ENCODE data around the gene GIPC2.

GIPC2 gene

DNA sequence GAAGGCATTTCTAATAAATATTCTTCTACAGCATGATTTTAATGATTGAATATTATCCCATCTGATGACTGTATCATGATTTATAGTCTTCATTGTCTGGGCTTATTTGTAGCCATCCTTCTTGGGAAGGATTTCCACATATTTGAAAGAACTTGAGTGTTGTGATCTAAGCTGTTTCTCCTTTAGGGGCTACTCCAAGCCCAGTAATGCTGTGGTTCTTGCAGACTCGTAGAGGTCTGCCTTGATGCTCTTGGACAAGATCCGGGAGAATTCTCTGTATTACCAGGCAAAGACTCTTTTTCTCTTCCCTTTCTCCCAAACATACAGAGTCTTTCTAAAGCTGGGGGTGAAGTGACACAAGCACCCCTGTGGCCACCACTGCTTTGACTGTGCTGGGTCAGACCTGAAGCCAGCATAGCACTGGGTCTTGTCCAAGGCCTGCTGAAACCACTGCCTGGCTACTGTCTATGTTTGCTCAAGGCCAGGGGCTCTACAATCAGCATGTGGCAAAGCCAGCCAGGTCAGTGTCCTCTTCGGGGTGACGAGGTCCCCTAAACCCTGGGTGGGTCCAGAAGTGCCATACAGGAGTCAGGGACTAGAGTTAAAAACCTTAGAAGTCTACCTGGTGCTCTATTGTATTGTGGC is 107.4 kb downstream of the GIPC2 start:
- DNase-seq = no peak

DNA sequence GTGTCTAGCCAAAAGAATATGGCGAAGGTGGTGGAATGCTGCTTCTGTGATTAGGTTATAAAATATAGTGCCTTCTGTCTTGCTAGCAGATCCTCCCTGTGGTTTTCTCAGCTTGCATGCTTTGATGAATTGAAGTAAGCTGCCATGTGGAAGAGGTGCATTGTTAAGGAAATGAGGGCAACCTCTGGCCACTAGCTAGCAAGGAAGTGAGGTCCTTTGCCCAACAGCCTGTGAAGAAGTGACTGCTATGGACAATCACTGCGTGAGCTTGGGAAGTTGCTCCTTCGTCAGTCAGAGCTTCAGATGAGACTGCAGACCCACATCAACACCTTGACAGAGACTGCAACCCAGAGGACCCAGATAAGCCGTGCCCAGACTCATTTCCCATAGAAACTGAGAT is 109.4 kb downstream of the GIPC2 start:
- no peak for DNase-seq

- no peak for DNase-seq
Observed at GRCh38 chr1:78156805-78157521, 111.2 kb downstream of the GIPC2 start.

GRCh38 chr1:78165816-78166215 is 120.0 kb downstream of the GIPC2 start:
- no peak for DNase-seq

DNA sequence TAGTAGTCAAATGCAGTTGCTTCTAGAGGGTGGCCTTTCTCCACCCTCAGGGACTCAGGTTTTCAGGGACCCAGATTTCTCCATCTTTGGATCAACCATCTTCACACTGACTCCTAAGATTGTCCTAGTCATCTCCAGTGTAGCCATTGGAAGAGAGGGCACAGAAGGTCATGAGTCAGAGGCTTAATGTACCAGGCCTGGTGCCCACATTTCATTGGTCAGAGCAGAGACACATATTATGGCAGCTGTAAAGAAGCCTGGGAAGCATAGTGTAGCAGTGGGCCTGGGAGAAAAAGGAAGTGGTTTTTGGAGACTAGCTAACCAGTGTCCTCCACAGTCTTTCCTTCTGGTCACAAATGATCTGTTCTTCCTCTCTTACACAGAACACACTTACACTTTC is 122.5 kb downstream of the GIPC2 start:
- no peak for DNase-seq

GRCh38 chr1:78170859-78171258 is 125.1 kb downstream of the GIPC2 start:
- no peak for DNase-seq

GRCh38 chr1:78171736-78172590 is 126.2 kb downstream of the GIPC2 start:
- DNase-seq = no peak

DNA sequence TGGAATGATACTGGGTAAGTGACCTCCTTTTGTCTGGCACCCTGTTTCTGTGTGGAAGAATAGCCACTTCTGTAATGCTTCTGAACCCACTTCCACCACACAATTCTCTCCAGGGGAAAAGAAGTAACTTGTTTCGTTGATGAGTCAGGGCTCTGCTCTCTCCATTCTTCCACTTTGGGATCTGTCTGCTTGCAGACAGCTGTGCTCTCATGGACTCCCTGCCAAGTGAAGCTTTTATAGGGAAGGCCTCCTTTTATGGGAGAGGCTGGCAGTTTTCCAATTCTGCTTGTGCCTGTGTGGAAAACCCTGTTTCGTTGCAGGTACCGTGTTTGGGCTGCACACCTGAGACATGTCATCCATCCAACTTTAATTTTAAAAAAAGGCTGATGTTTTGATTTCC is 130.7 kb downstream of the GIPC2 start:
- DNase-seq = peak; percentile 69

DNA sequence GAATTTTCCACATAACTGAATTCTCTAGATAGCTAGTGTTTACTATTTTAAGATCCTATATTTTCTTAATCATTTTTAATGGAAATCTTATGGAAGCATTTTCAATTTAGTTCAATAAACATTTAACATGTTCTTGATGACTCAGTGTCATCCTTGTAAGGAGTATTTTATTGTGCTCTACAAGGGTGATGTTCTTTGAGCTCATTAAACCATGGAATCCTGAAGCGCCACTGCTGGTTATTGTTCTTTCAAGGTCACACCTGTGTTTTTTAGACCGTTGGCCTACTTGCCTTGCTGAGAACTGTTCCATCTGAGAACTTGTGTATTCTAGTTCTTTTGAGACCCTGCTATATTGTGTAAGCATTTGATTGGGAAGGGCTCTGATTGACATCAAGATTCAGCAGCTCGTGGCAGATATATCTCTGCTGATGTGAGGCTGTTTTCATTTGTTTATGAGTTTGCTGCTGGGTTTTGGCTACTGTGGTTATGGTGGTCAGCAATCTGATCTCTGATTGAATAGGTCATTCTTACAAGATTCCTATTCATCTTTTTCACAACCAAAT is 132.0 kb downstream of the GIPC2 start:
- DNase-seq = no peak

DNA sequence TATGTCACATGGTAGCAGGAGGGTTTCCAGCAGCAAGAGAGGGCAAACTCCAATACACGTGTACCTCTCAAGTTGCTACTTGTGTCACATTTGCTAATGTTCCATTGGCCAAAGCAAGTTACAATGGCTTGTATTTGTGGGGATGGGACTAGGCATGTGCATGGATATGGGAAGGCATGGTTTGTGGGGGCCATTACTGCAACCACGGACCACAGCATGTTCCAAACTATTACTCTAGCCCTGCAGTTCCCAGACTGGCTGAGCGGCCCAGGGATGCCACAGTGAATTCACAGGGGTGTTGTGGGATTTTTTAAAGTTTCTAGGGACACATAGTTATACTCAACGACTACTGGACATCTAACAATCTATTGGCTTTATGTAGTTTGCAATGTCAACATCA is 133.1 kb downstream of the GIPC2 start:
- DNase-seq = no peak

DNA sequence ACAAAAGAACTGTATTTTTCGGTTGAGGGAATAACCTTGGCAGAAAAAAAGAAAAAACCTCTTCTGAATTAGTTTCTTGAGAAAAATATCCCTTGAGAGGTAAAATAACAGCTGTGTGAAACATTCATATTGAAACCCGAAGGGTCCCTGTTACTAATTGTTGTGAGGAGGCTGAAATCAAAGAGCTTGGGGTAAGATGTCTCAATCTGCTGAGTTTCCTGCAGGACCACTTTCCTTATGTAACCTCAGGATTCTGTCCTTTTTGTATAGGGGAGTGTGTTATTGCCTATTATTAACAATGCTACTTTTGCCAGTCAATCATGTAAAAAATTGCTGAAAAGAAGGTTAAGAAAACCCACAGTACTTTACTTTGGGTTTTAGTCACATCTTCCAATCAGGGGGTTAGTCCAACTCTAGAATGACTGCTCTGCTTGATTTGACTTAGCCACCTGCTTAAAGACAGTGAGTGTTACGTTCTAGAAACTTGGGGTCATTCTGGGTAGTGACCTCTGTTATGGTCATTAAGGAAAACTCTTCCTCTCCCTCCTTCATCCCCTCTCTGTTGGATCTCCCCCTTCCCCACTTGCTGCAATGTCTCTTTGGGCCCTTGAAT is 138.8 kb downstream of the GIPC2 start:
- DNase-seq = no peak

Measured in DMS 273 treated with DMSO at 0.1 percent for 48 hours (cell line).